ENCODE data around the gene ST3GAL3.

DNA sequence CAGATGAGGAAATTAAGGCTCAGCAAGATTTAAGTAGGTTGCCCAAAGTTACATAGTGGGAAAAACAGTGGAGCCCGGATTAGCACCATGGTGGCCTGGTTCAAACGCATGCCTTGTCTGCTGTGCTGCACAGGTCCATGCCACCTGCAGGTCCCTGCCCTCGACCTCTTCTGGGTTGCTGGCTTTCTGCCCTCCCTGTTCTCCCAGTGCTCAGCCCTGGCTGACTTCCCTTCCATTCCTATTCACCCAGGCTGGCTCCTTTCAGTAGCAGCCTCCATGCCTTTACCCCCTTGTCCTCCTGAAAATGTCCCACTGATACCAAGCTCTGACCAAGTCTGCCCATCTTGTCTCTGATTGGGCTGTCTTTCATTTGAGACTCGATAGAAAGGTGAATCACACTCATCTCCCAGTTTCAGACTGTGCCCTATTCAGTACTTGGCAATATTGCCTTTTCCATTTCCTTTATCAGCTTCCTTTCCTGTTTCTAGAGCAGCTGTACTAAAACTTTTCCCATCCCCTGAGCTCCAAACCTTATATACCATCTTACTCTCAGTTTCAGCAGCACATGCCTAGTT, 75.8 kb downstream of the ST3GAL3 start:
- TF ChIP-seq POLR2A (IDR thresholded peaks at IDR 0.05; ENCODE audit: extremely low read depth, insufficient read length) = no peak
- TF ChIP-seq, protein P1, sequence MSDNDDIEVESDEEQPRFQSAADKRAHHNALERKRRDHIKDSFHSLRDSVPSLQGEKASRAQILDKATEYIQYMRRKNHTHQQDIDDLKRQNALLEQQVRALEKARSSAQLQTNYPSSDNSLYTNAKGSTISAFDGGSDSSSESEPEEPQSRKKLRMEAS (IDR thresholded peaks at IDR 0.05; ENCODE audit: low read depth, low read length) = no peak

All from NB4 (cell line).